CD4-positive, alpha-beta T cell treated with Interleukin-17A for 4 hours (primary cell): ENCODE data around the gene ARHGEF39.

ENCODE experiments used
- DNase-seq: peaks from one replicate; pipeline ENCODE4 v3.0.0-alpha.2; 2020; ENCODE audit warnings: mixed read lengths

The ARHGEF39 gene

GRCh38 chr9:35690614-35691333 lies 25.8 kb upstream of the ARHGEF39 start:
- peak; percentile 62 for DNase-seq

GRCh38 chr9:35690294-35690613 lies 25.3 kb upstream of the ARHGEF39 start:
- no peak for DNase-seq

- DNase-seq: no peak
Observed at GRCh38 chr9:35689542-35690293, 24.7 kb upstream of the ARHGEF39 start, which contains the start of gene TPM2. Gene TPM2 (minus strand): TSS chr9:35689925. CDS start chr9:35689817, 108 bp downstream.

DNA sequence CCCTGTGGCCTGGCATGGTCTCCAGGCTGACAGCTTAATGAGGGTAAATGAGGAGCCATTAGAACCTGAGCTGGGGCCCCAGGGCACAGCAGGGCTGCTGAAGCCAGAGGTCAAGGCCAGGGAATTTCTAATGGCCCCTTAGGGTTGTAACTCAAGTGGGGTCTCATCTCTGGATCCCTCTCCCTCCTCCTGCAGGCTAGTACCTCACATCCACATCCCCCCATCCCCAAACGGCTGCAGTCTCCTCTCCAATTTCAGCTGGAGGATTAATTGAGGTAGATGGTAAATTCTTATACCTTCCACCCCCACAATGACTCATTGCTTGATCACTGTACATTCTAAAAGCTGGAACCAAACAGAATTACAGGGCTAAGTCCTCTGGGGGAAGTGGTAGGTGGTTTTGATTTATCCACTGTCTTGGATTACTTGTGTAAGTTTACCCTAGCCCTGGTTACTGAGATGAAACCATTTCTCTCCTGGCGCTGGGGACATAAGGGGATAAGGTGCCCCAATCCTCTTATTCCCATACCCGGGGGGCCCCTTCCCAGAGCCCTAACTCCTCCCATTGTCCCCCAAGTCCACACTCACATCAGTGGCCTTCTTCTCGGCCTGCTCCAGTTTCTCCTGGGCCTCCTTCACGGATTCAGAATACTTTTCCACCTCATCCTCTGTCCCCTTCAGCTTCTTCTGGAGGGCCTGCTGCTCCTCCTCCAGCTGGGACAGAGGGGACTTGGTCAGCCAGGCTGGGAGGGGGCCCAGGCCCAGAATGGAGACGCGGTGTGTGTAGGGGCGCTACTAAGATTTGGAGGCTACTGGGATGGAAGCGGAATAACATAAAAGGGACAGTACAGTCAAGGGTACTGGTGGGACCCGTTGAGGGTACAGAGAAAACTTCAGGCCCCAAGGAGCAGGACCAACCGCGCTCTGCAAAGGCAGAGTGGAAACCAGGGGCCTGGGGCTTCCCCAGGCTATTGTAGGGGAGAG lies 23.9 kb upstream of the ARHGEF39 start:
- DNase-seq: no peak

DNA sequence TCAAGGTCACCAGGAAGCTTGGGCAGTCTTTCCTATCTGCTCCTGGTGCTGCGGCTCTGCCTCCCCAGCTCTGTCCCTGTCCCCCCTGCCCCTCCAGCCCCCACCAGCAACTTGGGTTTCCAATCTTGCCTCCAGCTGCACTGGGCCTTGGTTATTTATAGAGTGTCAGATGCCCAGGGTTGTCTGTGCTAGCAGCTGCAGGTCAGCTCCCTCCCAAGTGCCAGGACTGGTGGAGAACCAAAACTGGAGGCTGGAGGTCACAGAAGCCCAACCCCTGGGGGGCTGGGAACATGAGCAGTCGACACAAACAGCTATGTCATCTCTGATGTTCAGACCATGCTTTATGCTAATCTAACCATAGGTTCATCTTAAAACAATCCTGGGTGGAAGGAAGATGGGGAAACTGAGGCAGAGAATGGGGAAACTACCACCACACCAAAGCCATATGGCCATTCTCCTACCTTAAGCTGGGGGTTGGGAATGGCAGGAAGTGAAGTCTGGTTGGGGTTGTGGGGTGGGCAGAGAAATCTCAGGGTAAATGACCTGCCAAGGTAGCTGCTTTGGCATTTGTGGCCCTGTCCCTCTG lies 23.1 kb upstream of the ARHGEF39 start:
- DNase-seq: no peak

DNA sequence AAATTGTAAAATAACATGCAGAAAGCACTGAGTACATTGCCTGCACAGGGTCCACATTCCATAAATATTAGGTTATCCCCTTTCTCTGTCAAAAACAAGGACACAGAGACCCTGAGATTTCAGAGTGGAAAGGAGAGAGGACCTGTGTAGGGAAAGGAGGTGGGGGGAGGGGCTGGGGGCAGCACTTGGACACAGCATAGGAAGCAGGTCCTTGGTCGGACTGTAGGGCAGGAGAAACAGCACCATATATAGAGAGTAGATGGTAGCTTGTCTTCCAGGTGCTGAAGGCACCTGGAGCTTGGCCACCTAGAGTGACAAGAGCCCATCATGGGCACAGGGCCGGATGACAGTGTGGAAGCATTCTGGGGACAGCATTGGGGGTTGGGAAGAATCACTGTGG lies 22.3 kb upstream of the ARHGEF39 start:
- DNase-seq: no peak

GRCh38 chr9:35686222-35687203 lies 21.5 kb upstream of the ARHGEF39 start:
- no peak for DNase-seq

DNA sequence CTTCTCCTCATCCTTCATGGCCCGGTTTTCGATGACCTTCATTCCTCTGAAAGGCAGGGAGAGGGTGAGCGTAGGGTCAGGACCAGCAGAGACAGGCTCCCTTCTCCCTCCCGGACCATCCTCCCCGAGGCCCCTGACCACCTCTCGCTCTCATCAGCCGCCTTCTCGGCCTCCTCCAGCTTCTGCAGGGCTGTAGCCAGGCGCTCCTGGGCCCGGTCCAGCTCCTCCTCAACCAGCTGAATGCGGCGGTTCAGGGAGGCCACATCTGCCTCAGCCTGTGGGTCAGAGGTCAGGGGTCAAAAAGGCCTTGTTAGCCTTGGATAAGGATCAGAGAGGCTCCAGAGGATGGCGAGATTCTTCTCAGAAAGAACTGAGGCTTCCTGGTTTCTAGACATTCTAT lies 20.5 kb upstream of the ARHGEF39 start:
- no peak for DNase-seq

DNA sequence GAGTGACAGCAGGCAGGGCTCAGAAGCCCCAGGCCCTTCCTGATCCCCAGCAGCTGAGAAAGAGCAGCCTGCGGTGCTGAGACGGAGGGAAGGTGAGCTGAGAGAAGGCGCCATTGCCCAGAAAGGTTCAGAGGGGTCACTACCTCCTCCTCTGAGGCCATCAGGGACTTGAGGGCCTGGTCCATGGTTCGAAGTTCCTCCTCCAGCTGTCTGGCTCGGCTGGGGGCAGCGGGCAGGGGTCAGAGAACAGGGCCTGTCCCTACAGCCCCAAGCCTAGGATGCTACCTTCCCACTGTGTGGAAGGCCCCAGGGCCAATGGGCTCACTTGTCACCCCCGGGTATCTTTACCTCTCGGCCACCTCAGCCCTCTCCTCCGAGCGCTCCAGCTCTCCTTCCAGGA lies 19.9 kb upstream of the ARHGEF39 start:
- DNase-seq: no peak

- no peak for DNase-seq
Observed at GRCh38 chr9:35683323-35683722, 18.3 kb upstream of the ARHGEF39 start.

GRCh38 chr9:35682520-35683315 lies 17.7 kb upstream of the ARHGEF39 start:
- DNase-seq: no peak

- DNase-seq: no peak
Observed at GRCh38 chr9:35682051-35682450, 17.1 kb upstream of the ARHGEF39 start.

DNA sequence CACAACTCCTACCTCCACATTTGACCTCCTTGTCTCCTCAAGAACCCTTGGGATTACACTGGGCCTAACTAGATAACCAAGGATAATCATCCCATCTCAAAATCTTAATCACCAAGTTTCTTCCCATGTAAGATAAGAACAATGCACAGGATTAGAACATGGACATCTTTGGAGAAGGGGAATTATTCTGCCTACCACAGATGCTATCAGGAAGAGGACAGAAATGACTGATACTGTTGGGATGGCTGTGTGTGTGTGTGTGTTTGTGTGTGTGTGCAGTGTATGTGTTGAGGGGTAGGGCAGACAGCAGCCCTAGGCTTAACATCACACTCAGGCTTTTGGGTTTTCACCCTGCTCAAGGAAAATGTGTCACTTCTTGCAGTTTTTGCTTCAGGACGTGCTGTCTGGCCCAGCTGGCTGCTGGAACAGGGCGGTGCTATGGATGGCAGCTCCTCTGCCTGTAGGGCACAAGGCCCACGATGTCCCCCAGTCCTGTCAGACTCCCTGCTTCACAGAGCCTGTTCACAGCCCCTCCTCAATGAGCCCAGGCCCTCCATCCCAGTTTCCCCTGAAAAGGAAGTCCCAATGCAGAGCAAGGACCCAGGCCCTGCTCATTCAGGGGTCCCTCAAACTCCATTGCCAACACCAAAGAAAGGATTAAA lies 16.5 kb upstream of the ARHGEF39 start:
- no peak for DNase-seq

DNA sequence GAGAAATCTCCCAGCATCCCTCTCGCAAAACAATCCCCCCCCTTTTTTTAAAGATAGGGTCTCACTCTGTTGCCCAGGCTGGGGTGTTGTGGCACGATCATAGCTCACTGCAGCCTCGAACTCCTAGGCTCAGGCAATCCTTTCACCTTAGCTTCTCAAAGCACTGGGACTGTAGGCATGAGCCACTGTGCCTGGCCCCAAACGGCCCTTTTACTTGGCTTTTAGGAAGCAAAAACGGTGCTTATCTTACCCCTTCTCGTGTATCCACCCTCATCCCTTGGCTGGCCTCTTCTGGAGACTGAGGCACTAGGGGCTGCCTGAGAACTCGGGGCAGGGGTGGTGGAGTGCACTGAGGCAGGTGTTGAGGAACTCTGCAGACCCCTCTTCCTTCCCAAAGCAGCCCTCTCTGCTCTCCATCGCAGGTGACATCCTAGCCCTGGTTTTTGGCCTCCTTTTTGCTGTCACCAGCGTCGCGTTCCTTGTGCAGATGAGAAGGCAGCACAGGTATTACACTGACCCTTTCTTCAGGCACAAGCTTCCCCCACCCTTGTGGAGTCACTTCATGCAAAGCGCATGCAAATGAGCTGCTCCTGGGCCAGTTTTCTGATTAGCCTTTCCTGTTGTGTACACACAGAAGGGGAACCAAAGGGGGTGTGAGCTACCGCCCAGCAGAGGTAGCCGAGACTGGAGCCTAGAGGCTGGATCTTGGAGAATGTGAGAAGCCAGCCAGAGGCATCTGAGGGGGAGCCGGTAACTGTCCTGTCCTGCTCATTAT lies 15.5 kb upstream of the ARHGEF39 start:
- DNase-seq: no peak

DNA sequence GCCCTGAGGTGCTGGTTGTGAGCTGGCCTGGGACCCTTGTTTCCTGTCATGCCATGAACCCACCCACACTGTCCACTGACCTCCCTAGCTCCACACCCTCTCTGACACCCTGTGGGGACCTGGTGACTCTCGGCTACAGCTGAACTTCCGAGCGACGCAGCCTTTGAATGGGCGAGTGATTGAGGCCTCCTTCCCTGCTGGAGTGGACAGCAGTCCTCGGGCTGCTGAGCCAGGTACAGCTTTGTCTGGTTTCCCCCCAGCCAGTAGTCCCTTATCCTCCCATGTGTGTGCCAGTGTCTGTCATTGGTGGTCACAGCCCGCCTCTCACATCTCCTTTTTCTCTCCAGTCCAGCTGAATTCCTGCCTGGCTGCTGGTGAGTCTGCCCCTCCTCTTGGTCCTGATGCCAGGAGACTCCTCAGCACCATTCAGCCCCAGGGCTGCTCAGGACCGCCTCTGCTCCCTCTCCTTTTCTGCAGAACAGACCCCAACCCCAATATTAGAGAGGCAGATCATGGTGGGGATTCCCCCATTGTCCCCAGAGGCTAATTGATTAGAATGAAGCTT lies 14.9 kb upstream of the ARHGEF39 start:
- no peak for DNase-seq

- no peak for DNase-seq
Observed at GRCh38 chr9:35679091-35679490, 14.1 kb upstream of the ARHGEF39 start.

- peak; percentile 45 for DNase-seq
Observed at GRCh38 chr9:35675732-35676392, 10.9 kb upstream of the ARHGEF39 start.

GRCh38 chr9:35675204-35675603 lies 10.2 kb upstream of the ARHGEF39 start:
- no peak for DNase-seq

GRCh38 chr9:35674025-35674361 lies 9.0 kb upstream of the ARHGEF39 start:
- no peak for DNase-seq
